HL-60/S4 treated with retinoic acid at 250 ng/mL for 4 days and 3 days (cell line): ENCODE measurements around the gene TACC3.

Experiments
- in situ Hi-C: fragments of 300-500 bp; cut with MboI; formaldehyde crosslinking; loops from 2 replicates; pipeline ENCODE4 v1.7.0; 2022; ENCODE audit warnings: low sequenced_read_pairs

TACC3 gene

DNA sequence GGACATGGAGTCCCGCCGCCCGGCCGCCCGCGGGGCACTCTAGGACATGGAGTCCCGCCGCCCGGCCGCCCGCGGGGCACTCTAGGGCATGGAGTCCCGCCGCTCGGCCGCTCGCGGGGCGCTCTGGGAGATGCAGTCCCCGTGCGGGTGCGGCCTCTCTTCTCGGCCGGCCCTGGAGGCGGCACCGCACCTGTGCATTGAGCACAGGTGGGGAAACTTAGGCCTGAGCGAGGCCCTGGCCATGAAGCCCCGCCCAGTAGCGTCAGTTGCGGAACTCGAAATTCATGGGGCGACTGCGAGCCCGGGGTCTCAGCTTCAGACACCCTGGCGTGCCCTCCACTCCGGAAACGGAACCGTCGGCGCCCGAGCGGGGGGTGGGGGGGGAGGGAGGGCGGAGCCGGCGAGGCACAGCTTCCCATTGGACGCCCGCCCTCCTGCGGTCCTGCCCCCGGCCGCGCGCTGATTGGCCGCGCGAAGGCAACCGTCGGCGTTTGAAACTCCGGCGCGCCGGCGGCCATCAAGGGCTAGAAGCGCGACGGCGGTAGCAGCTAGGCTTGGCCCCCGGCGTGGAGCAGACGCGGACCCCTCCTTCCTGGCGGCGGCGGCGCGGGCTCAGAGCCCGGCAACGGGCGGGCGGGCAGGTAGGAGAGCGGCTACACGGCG is at the start of gene TACC3, which contains the start of gene TMEM129:
TSS of gene TACC3 (plus strand) at position 519 of the 663 bp plus-strand sequence. CDS start 1,901 bp downstream, outside the sequence.
TSS of gene TMEM129 (minus strand) at position 321 of the 663 bp plus-strand sequence. CDS start 486 bp downstream, outside the sequence.
- in situ Hi-C loops, result no loop called here

DNA sequence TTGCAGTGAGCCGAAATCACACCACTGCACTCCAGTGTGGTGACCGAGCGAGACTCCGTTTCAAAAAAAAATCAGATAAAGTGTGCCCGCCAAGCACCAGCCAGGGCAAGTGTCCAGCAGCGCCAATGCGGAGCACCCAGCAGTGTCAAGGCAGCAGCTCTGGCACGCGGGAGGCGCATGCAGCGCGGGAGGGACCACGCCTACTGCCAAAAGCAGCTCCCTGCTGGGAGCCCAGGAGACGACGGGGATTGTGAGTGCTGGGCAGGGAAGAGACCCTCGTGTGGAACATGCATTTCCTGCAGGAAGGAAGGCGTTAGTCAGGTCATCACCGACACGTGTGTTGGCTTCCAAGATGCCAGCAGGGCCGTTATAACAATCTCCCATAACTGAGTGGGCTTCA is 47.6 kb upstream of the TACC3 start:
- in situ Hi-C loops, result no loop called here

DNA sequence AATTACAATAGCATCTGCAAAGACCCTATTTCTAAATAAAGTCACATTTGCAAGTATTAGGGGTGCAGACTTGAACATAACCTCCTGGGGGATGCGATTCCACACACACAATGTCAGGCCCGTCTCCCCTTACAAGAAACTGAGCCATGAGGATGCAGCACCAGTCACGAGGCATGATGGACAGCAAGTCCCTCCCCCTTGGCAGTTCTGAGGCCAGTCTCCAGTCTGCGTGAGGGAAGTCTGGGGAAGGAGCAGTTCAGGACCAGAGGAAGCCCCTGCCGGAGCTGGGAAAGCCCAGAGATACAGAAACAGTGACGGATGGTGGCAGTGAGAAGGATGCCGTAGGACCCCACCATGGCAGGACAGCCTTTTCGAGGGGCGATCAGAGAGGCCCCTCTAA is 46.6 kb upstream of the TACC3 start:
- in situ Hi-C loops, result no loop called here

DNA sequence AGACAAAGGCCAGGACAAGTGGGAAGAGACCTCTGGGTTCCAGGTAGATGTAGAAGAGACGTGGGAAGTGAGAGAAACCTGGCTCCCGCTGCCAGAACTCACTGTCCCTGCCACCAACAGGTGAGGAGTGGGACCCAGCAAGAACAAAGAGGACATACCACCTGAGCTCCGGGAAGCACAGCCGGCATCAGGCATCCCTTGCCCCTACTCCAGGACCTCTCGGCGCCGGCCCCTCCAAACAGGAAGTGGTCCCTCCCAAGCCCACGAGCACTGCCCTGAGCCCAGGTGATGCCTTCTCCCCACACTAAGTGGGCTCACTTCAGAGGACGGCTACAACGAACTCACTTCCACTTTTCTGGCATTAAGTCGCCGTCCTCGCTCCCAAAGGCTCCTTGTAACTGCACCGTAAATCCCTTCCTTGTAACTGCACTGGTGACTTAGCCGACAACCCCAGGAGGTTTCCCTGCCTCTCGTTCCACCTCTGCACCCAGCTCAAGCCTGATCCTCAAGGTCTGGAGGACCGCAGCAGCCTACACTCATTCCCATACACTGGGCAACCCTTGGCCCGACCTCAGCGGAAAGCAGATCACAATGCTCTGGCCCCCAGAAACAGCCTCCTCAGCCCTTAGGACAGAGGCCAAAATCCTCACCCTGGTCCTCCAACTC is 46.1 kb upstream of the TACC3 start:
- in situ Hi-C loops, result no loop called here

DNA sequence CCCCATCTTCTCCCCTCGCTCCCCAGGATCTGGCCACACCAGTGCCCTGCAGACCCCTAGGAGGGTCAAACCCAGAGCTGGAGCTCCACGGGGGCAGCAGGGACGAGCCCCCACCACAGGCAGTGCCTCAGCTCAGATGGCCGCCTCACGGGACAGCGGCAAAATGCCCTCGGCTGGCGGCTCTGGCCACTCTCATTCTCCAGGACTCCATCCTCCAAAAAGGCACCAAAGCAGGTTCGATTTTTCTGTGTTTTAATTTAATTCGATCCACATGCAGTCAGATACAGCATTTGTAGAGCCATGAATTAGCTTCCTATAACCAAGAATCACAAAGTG is 45.6 kb upstream of the TACC3 start:
- in situ Hi-C loops, result no loop called here

DNA sequence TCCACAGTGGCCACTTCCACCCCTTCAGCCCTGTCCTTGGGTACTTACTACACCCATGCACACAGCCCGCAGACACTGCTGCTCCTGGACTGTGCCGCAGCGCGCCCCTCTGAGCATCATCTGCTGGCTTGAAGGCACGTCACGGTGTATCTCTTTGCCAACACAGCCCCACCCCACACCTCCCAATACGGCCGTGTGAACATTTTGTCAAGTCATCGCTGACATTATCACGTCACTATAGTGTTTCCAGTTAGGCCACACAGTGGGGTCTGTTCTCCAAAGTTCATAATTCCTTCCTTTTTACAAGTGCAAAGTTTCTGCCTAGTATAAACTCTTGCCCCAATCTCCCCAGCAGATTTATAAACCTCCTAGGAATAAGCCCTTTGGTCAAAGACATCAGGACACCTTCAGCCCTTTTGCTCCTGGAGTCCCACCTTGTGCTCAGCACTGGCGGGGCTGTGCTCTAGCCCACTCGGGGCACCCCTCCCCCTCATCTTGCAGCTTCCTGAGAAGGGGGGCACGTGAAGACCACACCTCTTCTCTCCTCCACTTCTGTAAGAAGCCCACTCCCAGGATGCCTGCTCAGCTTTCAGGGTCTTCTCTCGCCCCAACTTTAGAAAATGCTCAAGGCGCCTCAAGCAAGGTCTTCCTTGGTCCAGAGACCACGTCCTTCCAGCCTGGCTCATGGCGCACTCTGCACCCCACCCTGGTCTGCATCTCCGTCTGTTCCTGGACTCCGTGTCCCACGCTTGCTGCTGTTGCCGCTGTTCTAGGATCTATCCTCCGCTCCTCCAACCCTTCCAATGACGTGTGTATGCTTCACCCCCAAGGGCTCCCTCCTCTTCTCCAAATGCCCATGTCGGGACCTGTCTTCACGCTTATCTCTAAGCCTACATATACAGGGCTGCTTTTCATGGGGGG is 44.5 kb upstream of the TACC3 start:
- in situ Hi-C loops, result no loop called here

DNA sequence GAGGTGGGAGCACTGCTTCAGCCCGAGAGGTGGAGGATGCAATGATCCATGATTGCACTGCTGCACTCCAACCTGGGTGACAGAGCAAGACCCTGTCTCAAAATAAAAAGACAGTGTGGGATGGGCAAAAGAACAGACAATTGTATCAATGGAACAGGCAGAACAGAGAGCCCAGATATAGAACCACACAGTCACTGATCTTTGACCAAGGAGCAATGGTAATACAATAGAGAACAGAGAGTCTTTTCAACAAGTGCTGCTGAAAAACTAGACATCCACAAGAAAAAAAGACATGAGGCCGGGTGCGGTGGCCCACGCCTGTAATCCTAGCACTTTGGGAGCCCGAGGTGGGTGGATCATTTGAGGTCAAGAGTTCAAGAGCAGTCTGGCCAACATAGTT is 43.1 kb upstream of the TACC3 start:
- in situ Hi-C loops, result no loop called here

DNA sequence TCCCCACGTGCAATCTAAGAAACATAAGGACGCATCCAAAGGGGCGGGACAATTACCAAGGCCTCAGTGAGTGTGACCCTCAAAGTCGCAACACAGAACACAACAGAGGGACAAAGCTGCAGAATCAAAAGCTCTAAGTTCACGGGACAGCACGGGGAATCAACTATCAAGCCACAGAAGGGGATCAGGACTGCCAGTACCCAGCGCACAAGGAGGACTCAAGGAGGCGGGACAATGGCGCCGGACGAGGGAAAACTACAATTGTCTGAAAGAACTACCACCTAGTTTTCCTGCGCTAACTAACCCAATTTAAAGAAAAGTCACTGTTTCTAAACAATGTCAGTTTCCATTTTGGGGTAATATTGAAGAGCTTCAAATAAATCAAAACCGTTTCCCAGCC is 38.5 kb upstream of the TACC3 start:
- in situ Hi-C loops, result no loop called here

DNA sequence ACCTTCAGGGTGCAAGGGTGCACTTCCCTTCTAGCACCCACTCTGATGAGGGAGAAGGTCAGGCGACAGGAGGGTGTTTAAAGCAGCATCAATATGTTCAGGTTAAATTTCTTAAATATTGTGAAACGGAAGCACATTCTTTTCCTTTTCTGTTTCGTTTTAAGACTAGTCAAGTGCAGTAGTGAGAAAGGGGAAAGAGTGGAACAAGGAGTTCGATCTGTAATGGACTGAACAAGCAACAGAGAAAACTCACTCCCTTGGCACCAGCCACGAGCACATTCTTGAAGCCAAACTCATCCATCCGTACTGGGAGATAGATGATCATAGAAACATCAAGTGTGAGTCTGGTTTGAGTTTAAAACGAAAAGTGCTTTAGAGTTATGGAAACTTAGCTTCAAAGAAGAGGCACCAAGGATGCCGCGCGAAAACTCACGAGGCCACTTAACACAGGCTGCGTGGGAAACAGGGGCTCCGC is 38.0 kb upstream of the TACC3 start:
- in situ Hi-C loops, result no loop called here

DNA sequence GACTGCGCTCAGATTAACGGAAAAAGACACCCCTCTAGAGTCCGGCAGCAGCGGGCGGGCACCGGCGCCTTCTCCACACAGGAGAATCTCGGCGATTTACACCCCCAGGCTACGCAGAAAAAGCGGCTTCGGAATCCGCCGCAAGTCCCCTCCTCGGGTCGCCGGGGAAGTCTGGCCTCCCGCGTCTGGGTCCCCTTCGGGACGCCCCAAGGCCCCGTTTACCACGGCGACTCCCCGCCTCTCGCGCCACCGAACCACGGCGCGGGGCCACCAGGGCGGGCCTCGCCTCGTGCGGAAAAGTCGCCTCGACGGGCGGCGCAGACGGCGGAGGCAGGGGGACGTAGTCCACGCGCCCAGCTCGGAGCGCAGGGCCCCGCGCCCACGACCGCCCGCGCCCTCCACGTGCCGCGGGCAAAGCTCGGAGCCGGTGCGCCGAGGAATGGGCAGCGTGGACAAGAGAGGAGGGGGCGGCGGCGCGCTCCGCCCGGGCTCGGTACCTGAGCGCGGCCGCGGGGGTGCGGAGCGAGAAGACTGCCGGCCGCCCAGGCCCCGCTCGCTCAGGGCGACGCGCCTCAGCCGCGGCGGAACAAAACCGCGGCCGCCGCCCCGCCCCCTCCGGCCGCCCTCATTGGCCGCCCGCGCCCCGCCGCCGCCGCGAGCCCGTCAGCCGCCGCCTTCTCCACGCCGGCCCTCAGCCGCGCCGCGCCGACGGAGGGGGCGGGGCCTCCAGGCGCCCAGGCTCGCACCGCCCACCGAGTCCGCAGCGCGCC is 37.4 kb upstream of the TACC3 start, which contains the start of gene FAM53A:
TSS of gene FAM53A (minus strand) at position 578 of the 770 bp plus-strand sequence. CDS start 15,572 bp downstream, outside the sequence.
- in situ Hi-C loops, result no loop called here

DNA sequence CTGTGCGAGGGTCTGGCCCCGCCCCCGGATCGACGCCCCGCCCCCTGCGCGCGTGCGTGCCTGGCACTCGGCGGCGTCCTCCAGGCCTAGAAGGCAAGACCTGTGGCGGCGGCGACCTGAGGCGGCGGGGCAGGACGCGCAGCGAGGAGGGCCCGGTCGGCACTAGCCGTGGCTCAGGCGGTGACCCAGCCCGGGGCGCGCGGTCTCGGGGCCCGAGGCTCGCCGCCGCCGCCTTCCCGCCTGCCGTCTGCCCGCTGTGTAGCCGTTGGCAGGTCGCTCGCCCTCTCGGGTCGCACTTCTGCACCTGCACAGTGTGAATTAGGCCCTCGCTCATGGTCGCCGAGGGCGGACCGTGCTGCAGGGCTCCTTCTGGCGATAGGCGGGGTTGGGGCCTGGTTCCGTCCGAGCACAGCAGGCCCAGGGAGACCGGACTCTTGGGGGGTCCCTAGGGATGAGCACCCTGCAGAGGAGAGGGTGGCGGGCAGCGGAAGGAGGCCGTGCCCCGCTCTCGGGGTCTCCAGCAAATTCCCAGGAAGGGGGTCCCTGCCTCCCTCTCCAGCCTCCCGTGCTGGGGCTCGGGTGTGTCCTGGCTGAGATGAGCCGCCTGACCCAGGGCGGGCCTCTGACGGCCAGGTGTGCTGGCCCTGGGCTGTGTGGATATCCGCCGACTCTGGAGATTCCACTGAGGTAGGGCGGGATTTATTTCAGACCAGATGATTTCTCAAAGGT is 36.7 kb upstream of the TACC3 start:
- in situ Hi-C loops, result no loop called here

DNA sequence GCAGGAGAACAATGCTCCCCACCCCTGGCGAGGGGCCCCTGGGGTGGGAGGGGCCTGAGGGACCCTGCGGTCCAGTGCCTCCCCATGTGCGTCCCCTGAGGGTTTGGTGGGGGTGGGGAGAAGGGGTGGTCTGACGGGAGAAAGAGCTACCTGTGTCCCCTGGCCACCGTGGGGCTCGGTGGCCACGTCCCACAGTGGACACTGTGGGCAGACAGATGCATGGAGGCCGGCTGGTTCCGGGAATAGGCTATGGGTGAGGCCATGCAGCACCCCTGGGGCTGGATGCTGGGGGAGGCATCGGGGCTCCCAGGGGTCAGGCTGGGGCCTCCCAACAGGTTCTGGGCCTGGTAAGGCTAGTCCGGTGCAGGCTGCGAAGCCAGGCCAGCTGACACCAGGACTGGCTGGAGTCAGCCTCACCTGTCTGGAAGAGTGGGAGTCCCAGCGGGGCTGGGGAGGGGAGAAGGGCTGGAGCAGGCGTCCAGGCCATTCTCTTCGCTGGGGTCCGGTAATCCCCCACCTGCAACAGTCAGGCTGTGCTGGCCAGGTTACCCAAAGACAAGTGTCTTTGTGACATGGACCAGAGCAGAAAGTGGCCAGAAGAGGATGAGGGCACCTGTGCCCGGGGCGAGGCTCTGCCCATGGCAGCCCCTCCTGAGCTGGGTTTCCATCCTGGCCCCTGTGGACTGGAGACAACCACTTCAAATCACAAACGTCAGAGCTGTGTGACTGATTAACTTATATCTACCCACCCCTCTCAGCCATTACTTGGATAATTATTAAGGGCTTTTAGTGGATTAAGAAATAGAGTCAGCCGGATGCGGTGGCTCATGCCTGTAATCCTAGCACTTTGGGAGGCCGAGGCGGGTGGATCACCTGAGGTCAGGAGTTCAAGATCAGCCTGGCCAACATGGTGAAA is 35.8 kb upstream of the TACC3 start:
- in situ Hi-C loops, result no loop called here

DNA sequence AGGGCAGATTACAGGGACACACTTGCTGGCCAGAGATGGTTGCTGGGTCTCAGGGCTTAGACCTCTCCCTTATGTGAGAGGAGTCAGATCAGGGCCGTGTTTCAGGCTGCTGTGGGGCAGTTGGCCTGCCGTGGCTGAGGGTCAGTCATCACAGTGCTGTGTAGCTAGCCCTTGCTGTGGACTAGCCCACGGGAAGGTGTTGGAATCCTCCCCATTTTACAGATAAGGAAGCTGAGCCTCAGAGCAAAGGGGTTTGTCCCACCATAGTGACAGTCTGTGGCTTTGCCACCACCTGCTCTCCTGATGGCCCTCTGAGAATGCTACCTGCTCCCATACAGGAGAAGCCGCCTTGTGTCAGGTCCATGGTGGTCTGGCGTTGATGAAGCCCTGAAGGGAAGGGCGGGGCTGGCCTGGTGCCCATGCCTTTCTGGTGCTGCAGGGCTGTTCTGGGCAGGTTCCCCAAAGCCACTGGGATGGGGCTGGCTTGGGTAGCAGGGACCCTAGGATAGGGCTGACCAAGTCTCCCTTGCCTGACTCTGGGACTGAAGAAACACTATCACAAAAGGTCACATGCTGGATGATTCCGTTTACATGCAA is 34.8 kb upstream of the TACC3 start:
- in situ Hi-C loops, result no loop called here

DNA sequence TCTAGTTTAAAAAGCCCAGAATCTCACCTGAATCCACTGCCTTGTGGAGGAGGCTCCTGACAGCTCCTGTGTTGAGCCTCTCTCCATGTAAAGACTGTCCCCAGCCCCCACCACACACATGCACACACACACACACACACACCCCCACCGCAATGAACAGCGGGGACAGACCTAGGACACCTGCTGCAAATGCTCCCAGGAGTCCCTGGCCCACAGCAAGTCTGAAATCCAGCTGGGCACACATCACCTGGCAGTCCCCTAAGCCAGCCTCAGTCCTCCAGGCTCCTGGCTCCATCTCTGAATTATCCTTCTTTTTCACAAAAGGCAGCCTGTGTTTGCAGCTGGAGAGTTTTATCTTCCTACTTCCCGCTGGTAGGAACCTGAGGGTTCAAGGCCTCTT is 30.6 kb upstream of the TACC3 start:
- in situ Hi-C loops, result no loop called here

DNA sequence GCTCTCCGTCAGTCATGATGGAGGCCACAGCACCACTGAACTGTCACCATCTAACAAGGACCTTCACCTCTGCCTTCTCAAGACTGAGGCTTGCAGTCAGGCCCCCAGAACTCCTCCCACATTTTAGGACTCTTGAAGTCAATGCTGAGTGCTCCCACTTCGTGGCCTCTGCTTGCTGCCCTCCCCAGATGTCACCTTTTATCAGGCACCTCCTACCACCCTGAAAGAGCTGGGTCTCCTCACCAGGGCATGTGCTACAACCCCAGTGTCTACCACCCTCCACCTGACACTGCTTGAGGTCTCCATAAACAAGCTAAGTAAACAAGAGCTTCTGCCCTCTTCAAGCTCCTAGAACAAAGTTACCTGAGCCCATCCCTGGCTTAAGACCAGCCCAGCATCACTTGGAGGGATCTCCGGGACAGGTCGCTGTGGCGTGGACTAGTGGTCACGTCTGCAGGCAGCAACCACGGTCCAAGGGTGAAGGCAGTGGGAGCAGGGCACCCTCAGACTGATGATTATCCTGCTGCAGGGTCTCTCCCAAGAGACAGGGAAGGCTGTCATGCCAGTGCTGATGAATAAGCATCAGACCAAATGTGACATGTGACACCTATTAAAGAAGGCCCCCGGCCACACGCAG is 29.5 kb upstream of the TACC3 start:
- in situ Hi-C loops, result no loop called here

DNA sequence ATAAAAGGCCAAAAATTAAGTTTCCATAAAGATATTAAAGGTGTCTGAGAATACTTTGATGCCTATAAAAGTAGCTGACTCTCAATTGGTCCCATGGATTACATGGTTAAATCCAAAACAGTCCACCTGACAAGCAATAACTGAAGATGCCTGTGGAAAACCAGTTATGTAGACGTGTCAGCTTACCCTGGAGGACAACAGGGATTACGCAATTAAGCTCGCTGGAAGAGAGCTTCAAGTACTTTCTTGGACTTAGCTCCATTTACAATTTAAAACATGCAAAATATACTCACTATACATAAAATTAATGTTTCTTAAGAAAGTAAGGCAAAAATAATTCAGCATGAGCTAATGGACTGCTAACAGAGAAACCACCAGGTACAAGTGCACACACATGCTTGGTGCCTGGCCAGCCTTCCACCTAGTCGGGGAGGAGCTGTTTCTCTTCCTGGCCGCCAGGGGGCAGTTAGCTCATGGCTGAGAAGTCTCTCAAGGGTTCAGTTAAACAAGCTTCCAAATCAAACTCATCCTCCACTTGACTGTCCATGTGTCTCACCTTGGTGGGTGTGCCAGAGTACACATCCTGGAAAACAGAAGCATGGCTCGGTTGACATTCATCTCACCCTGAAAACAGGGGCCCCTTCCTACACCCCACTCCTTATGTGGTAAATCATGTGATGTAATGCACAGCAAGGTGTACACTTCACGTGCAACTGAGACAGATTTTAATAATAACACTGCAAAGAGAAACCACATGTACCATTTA is 28.0 kb upstream of the TACC3 start:
- in situ Hi-C loops, result no loop called here

DNA sequence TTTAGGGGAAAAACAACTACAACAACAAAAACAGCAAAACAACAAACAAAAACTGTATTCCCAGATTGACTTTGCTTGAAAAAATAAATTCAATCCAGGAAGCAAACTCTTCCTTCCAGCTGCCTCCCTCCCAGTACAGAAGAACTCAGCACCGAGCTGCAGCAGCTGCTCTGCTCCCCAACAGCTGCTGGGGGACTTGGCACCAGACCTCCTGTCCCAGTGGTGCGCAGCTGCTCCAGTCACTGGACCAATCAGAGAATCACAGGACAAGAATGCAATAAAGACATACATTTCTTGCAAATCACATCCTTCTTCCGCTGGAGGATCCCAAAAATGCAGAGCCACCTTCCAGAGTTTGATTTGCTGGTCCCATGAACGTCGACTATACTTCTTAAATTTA is 25.4 kb upstream of the TACC3 start:
- in situ Hi-C loops, result no loop called here
